ENCODE results near the gene DUOX1. TPM values are rescaled to one million over a fixed set of nuclear protein-coding genes. Genes with fewer than 3 reads are reported as not detected.

The DUOX1 gene
- total RNA-seq, 1 donor from 2014 or later, result 0.07 TPM

GRCh38 chr15:45201557-45201859 is 71.7 kb downstream of the DUOX1 start:
- no peak overlapping the region for H2AFZ ChIP-seq (ENCODE audit: low read depth, low read length)
- H3K27ac ChIP-seq (ENCODE audit: low read depth, low read length), result no peak overlapping the region
- H3K27me3 Mint-ChIP-seq (ENCODE audit: low read depth, unreplicated experiment), result peaks cover 2% of the 10 kb centered on the region
- no peak for DNase-seq (ENCODE audit: low read depth)
- H3K27me3 ChIP-seq (ENCODE audit: insufficient read depth, low read length), result peaks cover 6% of the 10 kb centered on the region
- H3K36me3 ChIP-seq (ENCODE audit: insufficient read depth, low read length), result no peaks in the 10 kb centered on the region
- TF ChIP-seq CTCF (IDR thresholded peaks at IDR 0.05; ENCODE audit: insufficient read depth, low read depth, low read length) (no peak), EZH2 (IDR thresholded peaks at IDR 0.05; ENCODE audit: insufficient read depth, low read length) (no peak)
- H3K4me3 Mint-ChIP-seq (ENCODE audit: unreplicated experiment), result no peak overlapping the region
- H3K9me3 ChIP-seq (ENCODE audit: insufficient read depth, low read depth, low read length), result no peaks in the 10 kb centered on the region
- H3K9ac ChIP-seq (ENCODE audit: low read length), result no peak overlapping the region
- peaks cover 5% of the 10 kb centered on the region for H3K4me1 Mint-ChIP-seq (ENCODE audit: low read depth, unreplicated experiment)
- H3K4me3 ChIP-seq (ENCODE audit: insufficient read depth, low read depth, low read length), result no peak overlapping the region
- H3K4me1 ChIP-seq (ENCODE audit: insufficient read depth, low read length), result peaks cover 8% of the 10 kb centered on the region
- no peaks in the 10 kb centered on the region for H3K36me3 Mint-ChIP-seq (ENCODE audit: low read depth, unreplicated experiment)
- no peaks in the 10 kb centered on the region for H4K20me1 ChIP-seq (ENCODE audit: insufficient read depth, low read length)
- no peaks in the 10 kb centered on the region for H3K79me2 ChIP-seq (ENCODE audit: insufficient read depth, low read length)
- FAIRE-seq, result no peak
- no peaks in the 10 kb centered on the region for H3K9me3 Mint-ChIP-seq (ENCODE audit: unreplicated experiment)
- peak overlapping the region; percentile 98 for H3K4me2 ChIP-seq (ENCODE audit: low read length)
- H3K27ac Mint-ChIP-seq (ENCODE audit: unreplicated experiment), result peak overlapping the region; percentile 19

- no peak overlapping the region for H3K27ac ChIP-seq (ENCODE audit: low read depth, low read length)
- peak overlapping the region; percentile 19 for H3K27ac Mint-ChIP-seq (ENCODE audit: unreplicated experiment)
These were observed 72.1 kb downstream of the DUOX1 start for GRCh38 chr15:45201869-45202268.

More at GRCh38 chr15:45201869-45202268, 72.1 kb downstream of the DUOX1 start:
- Mint-ChIP-seq H3K4me1 (ENCODE audit: low read depth, unreplicated experiment) (peaks cover 5% of the 10 kb centered on the region), H3K27me3 (ENCODE audit: low read depth, unreplicated experiment) (peaks cover 2% of the 10 kb centered on the region), H3K9me3 (ENCODE audit: unreplicated experiment) (no peaks in the 10 kb centered on the region), H3K36me3 (ENCODE audit: low read depth, unreplicated experiment) (no peaks in the 10 kb centered on the region), H3K4me3 (ENCODE audit: unreplicated experiment) (no peak overlapping the region)
- Histone ChIP-seq H3K36me3 (ENCODE audit: insufficient read depth, low read length) (no peaks in the 10 kb centered on the region), H3K27me3 (ENCODE audit: insufficient read depth, low read length) (peaks cover 6% of the 10 kb centered on the region), H4K20me1 (ENCODE audit: insufficient read depth, low read length) (no peaks in the 10 kb centered on the region), H3K4me2 (ENCODE audit: low read length) (no peak overlapping the region), H3K9me3 (ENCODE audit: insufficient read depth, low read depth, low read length) (no peaks in the 10 kb centered on the region), H3K4me1 (ENCODE audit: insufficient read depth, low read length) (peaks cover 8% of the 10 kb centered on the region), H3K79me2 (ENCODE audit: insufficient read depth, low read length) (no peaks in the 10 kb centered on the region), H3K9ac (ENCODE audit: low read length) (no peak overlapping the region), H3K4me3 (ENCODE audit: insufficient read depth, low read depth, low read length) (no peak overlapping the region), H2AFZ (ENCODE audit: low read depth, low read length) (no peak overlapping the region)
- TF ChIP-seq EZH2 (IDR thresholded peaks at IDR 0.05; ENCODE audit: insufficient read depth, low read length) (no peak), CTCF (IDR thresholded peaks at IDR 0.05; ENCODE audit: insufficient read depth, low read depth, low read length) (no peak)
- FAIRE-seq (no peak), DNase-seq (ENCODE audit: low read depth) (no peak)

All from astrocyte (in vitro differentiated cells and primary cell).